H9 (cell line): ENCODE measurements around the gene GRM3. TPM values are rescaled to one million over a fixed set of nuclear protein-coding genes. Genes with fewer than 3 reads are reported as not detected.

Experiments used
- DNase-seq: peaks from one replicate; pipeline ENCODE4 v3.0.0-alpha.2; 2017
- H2AFZ ChIP-seq: one replicate; pipeline ENCODE4 v1.6.1; 2013; ENCODE audit warnings: mild to moderate bottlenecking, low read length, control low read depth, moderate library complexity
- H2AK5ac ChIP-seq: 2 replicates; pipeline ENCODE4 v1.6.1; 2013; ENCODE audit warnings: low read length, control low read depth, mixed read lengths; ENCODE audit not compliant: insufficient read length
- H2BK120ac ChIP-seq: one replicate; pipeline ENCODE4 v1.6.1; 2013; ENCODE audit warnings: low read depth, mild to moderate bottlenecking, low read length, control low read depth, inconsistent platforms; ENCODE audit not compliant: poor library complexity, severe bottlenecking
- H2BK12ac ChIP-seq: 2 replicates; pipeline ENCODE4 v1.6.1; 2013; ENCODE audit warnings: low read length, control low read depth, mixed read lengths, low read depth; ENCODE audit not compliant: insufficient read length
- H2BK15ac ChIP-seq: 2 replicates; pipeline ENCODE4 v1.6.1; 2013; ENCODE audit warnings: low read depth, low read length, control low read depth
- H2BK20ac ChIP-seq: one replicate; pipeline ENCODE4 v1.6.1; 2013; ENCODE audit warnings: low read depth, mild to moderate bottlenecking, low read length, control low read depth, inconsistent platforms; ENCODE audit not compliant: poor library complexity, severe bottlenecking
- H2BK5ac ChIP-seq: 2 replicates; pipeline ENCODE4 v1.6.1; 2013; ENCODE audit warnings: low read length, control low read depth, mixed read lengths; ENCODE audit not compliant: insufficient read length
- H3K14ac ChIP-seq: 2 replicates; pipeline ENCODE4 v1.6.1; 2013; ENCODE audit warnings: low read length, control low read depth; ENCODE audit not compliant: insufficient read depth
- H3K18ac ChIP-seq: 2 replicates; pipeline ENCODE4 v1.6.1; 2013; ENCODE audit warnings: low read depth, mild to moderate bottlenecking, mixed read lengths, low read length, control low read depth; ENCODE audit not compliant: insufficient read length
- H3K23ac ChIP-seq: 2 replicates; pipeline ENCODE4 v1.6.1; 2013; ENCODE audit warnings: low read length, control low read depth, mixed read lengths, low read depth; ENCODE audit not compliant: insufficient read length
- H3K23me2 ChIP-seq: 2 replicates; pipeline ENCODE4 v1.6.1; 2013; ENCODE audit warnings: low read depth, mild to moderate bottlenecking, mixed read lengths, low read length, control low read depth; ENCODE audit not compliant: insufficient read length, poor library complexity, severe bottlenecking
- H3K27ac ChIP-seq: 2 replicates; pipeline ENCODE4 v1.5.1; 2013; ENCODE audit warnings: low read length, control low read depth, mixed read lengths, low read depth; ENCODE audit not compliant: insufficient read length
- H3K27me3 ChIP-seq: 2 replicates; pipeline ENCODE4 v1.6.1; 2013; ENCODE audit warnings: low read length, control low read depth, inconsistent platforms; ENCODE audit not compliant: insufficient read depth
- H3K4ac ChIP-seq: 2 replicates; pipeline ENCODE4 v1.6.1; 2013; ENCODE audit warnings: low read depth, mild to moderate bottlenecking, control low read depth, inconsistent platforms, low read length, moderate library complexity
- H3K4me1 ChIP-seq: 2 replicates; pipeline ENCODE4 v1.6.1; 2013; ENCODE audit warnings: low read length, control low read depth, inconsistent platforms; ENCODE audit not compliant: insufficient read depth
- H3K4me2 ChIP-seq: 2 replicates; pipeline ENCODE4 v1.6.1; 2013; ENCODE audit warnings: low read length, control low read depth, mixed read lengths; ENCODE audit not compliant: insufficient read length, insufficient read depth
- H3K56ac ChIP-seq: 2 replicates; pipeline ENCODE4 v1.6.1; 2013; ENCODE audit warnings: low read depth, mild to moderate bottlenecking, mixed read lengths, low read length, control low read depth; ENCODE audit not compliant: insufficient read length
- H3K79me1 ChIP-seq: 2 replicates; pipeline ENCODE4 v1.6.1; 2013; ENCODE audit warnings: low read depth, mild to moderate bottlenecking, moderate library complexity, low read length, control low read depth, inconsistent platforms; ENCODE audit not compliant: insufficient read depth, poor library complexity, severe bottlenecking
- H3K79me2 ChIP-seq: 2 replicates; pipeline ENCODE4 v1.6.1; 2013; ENCODE audit warnings: low read length, control low read depth, inconsistent platforms; ENCODE audit not compliant: insufficient read depth
- H3K9ac ChIP-seq: 2 replicates; pipeline ENCODE4 v1.6.1; 2013; ENCODE audit warnings: low read length, control low read depth, mixed read lengths; ENCODE audit not compliant: insufficient read length; ENCODE audit errors: extremely low read depth
- H3K9me3 ChIP-seq: one replicate; pipeline ENCODE4 v1.6.1; 2013; ENCODE audit warnings: low read depth, low read length, inconsistent platforms; ENCODE audit not compliant: control insufficient read depth
- H3T11ph ChIP-seq: one replicate; pipeline ENCODE4 v1.6.1; 2013; ENCODE audit warnings: mild to moderate bottlenecking, low read length, control low read depth, inconsistent platforms
- H4K20me1 ChIP-seq: one replicate; pipeline ENCODE4 v1.6.1; 2013; ENCODE audit not compliant: control insufficient read depth, insufficient read length, insufficient read depth
- H4K5ac ChIP-seq: 2 replicates; pipeline ENCODE4 v1.6.1; 2013; ENCODE audit warnings: low read depth, mild to moderate bottlenecking, mixed read lengths, low read length, control low read depth; ENCODE audit not compliant: insufficient read length
- H4K8ac ChIP-seq: replicated peaks from 2 replicates; pipeline ENCODE4 v1.6.1; 2013; ENCODE audit warnings: low read length, control low read depth, mixed read lengths, low read depth; ENCODE audit not compliant: insufficient read length
- H4K91ac ChIP-seq: 2 replicates; pipeline ENCODE4 v1.6.1; 2013; ENCODE audit warnings: low read depth, mild to moderate bottlenecking, moderate library complexity, mixed read lengths, low read length, control low read depth; ENCODE audit not compliant: insufficient read length
- H3K27ac Mint-ChIP-seq, 3 experiments: 2 replicates in 2 of 3; 3 replicates in 1 of 3; pipeline ENCODE4 v1.8.0; 2020 to 2021; ENCODE audit warnings: mixed read lengths in 3 of 3, mild to moderate bottlenecking in 1 of 3, moderate library complexity in 1 of 3
- H3K27me3 Mint-ChIP-seq: 2 replicates; pipeline ENCODE4 v1.8.0; 2021; ENCODE audit warnings: low read depth, mild to moderate bottlenecking, moderate library complexity, mixed read lengths
- H3K36me3 Mint-ChIP-seq, 3 experiments: 2 replicates in 2 of 3; 3 replicates in 1 of 3; pipeline ENCODE4 v1.8.0; 2020 to 2021; ENCODE audit warnings: low read depth in 3 of 3, mixed read lengths in 3 of 3; ENCODE audit not compliant: insufficient read depth in 1 of 3
- H3K4me1 Mint-ChIP-seq, 2 experiments: 2 replicates each; pipeline ENCODE4 v1.8.0; 2020; ENCODE audit warnings: mixed read lengths in 2 of 2
- H3K4me3 Mint-ChIP-seq, 2 experiments: 2 replicates in 1 of 2; 3 replicates in 1 of 2; pipeline ENCODE4 v1.8.0; 2020 to 2021; ENCODE audit warnings: mild to moderate bottlenecking in 2 of 2, mixed read lengths in 2 of 2, moderate library complexity in 1 of 2
- H3K9me3 Mint-ChIP-seq, 2 experiments: 2 replicates in 1 of 2; 3 replicates in 1 of 2; pipeline ENCODE4 v1.8.0; 2020; ENCODE audit warnings: mild to moderate bottlenecking in 2 of 2, mixed read lengths in 2 of 2, moderate library complexity in 1 of 2
- WGBS: extraction: QIAGEN DNeasy Blood & Tissue Kit; methylation state at CpG from one replicate; pipeline ENCODE4 v1.1.7; 2013; ENCODE audit warnings: missing lambda C conversion rate, low lambda C conversion rate, mixed read lengths; ENCODE audit not compliant: insufficient read length; ENCODE audit errors: extremely low coverage; 5-methylcytosine and 5-hydroxymethylcytosine counted together
- total RNA-seq: library from RNA; stranded (reverse); gene quantifications from 2 replicates; pipeline ENCODE4 v1.2.1, GENCODE V29; 2021
- TF ChIP-seq, protein P1 (sequence below): fragments of 200-600 bp; sonication (generic); conservative IDR thresholded peaks from 3 replicates; pipeline ENCODE4 v1.8.0; 2021; ENCODE audit warnings: antibody characterized with exemption, mild to moderate bottlenecking

The GRM3 gene
- total RNA-seq, 1 experiment from 2014 or later, result 0.15 TPM

- TF ChIP-seq, protein P1, sequence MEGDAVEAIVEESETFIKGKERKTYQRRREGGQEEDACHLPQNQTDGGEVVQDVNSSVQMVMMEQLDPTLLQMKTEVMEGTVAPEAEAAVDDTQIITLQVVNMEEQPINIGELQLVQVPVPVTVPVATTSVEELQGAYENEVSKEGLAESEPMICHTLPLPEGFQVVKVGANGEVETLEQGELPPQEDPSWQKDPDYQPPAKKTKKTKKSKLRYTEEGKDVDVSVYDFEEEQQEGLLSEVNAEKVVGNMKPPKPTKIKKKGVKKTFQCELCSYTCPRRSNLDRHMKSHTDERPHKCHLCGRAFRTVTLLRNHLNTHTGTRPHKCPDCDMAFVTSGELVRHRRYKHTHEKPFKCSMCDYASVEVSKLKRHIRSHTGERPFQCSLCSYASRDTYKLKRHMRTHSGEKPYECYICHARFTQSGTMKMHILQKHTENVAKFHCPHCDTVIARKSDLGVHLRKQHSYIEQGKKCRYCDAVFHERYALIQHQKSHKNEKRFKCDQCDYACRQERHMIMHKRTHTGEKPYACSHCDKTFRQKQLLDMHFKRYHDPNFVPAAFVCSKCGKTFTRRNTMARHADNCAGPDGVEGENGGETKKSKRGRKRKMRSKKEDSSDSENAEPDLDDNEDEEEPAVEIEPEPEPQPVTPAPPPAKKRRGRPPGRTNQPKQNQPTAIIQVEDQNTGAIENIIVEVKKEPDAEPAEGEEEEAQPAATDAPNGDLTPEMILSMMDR, result no peak
- Histone ChIP-seq H2BK15ac (no peak overlapping the region), H3K4me1 (no peaks in the 10 kb centered on the region), H2BK5ac (no peak overlapping the region), H2AFZ (no peak overlapping the region), H3T11ph (no peak overlapping the region), H3K27ac (no peak overlapping the region), H2BK20ac (no peak overlapping the region), H3K79me1 (no peaks in the 10 kb centered on the region), H3K23ac (no peak overlapping the region), H4K91ac (no peak overlapping the region), H3K4me2 (no peak overlapping the region), H2AK5ac (no peak overlapping the region), H4K20me1 (no peaks in the 10 kb centered on the region), H3K56ac (no peak overlapping the region), H2BK12ac (no peak overlapping the region), H4K5ac (no peak overlapping the region), H3K9me3 (no peaks in the 10 kb centered on the region), H3K27me3 (no peaks in the 10 kb centered on the region), H2BK120ac (no peak overlapping the region), H3K4ac (no peak overlapping the region), H3K23me2 (no peaks in the 10 kb centered on the region), H3K79me2 (no peaks in the 10 kb centered on the region), H3K9ac (no peak overlapping the region), H3K14ac (no peak overlapping the region), H4K8ac (no peak overlapping the region), H3K18ac (no peak overlapping the region)
- Mint-ChIP-seq H3K27me3 (no peaks in the 10 kb centered on the region), H3K4me3 (no peak overlapping the region), H3K9me3 (no peaks in the 10 kb centered on the region), H3K4me1 (peaks cover 5 to 11% of the 10 kb centered on the region in 2 experiments), H3K27ac (no peak overlapping the region), H3K36me3 (peaks cover 0 to 3% (median 0%) of the 10 kb centered on the region in 3 experiments; a peak in 2 of 7 replicates)
- DNase-seq, result no peak
- no CpG with 5 or more reads among the region's 3 CpGs for WGBS
These were observed 200.9 kb downstream of the GRM3 start for GRCh38 chr7:86844608-86845007.
